HepG2 (cell line): Measurements from ENCODE around the gene RXFP2. TPM values are rescaled to one million over a fixed set of nuclear protein-coding genes. Genes with fewer than 3 reads are reported as not detected.

Experiments used
- ATAC-seq: fragments of 200-7000 bp; cut with Tn5 transposase; 3 replicates; pipeline ENCODE4 v1.9.1; 2020; ENCODE audit warnings: mild to moderate bottlenecking, moderate library complexity
- BruUV-seq: library from RNA; stranded (reverse); fragments of 400-500 nt; replicated peaks from 2 replicates; lab custom pipeline; 2021; lab: Mats Ljungman, UMichigan
- CTCF ChIA-PET: fragments of 300-600 bp; formaldehyde crosslinking; extraction: SDS; loops from one replicate; lab custom pipeline; 2021; ENCODE audit warnings: low total read pairs, inconsistent platforms, low intra/inter-chr PET ratio; lab: Yijun Ruan, JAX
- POLR2A ChIA-PET: fragments of 350-600 bp; sonication (Branson Sonifier 250); formaldehyde crosslinking; loops from one replicate; lab custom pipeline; 2020; ENCODE audit warnings: antibody characterized with exemption, inconsistent platforms; lab: Yijun Ruan, JAX
- DNase-seq: peaks from one replicate; pipeline ENCODE4 v3.0.0-alpha.2; 2015; ENCODE audit warnings: low spot score
- FAIRE-seq: peaks from 3 replicates; lab custom pipeline; 2011; peaks lifted over from hg19 to GRCh38; lab: Jason Lieb, UNC
- H2AFZ ChIP-seq: one replicate; pipeline ENCODE4 v1.6.1; 2011; ENCODE audit warnings: low read length, inconsistent platforms
- H3K27ac ChIP-seq: fragments of 300-600 bp; 3 replicates; pipeline ENCODE4 v1.8.0; 2011; ENCODE audit warnings: mixed run types, mild to moderate bottlenecking, mixed read lengths, low read length, inconsistent platforms; ENCODE audit not compliant: insufficient read depth; ENCODE audit errors: extremely low read length
- H3K27me3 ChIP-seq, 2 experiments: fragments of 200-600 bp in 1 of 2; 2 replicates in 1 of 2; 3 replicates in 1 of 2; pipeline versions ENCODE4 v1.6.0 to v1.8.0; 2011; ENCODE audit warnings: low read length in 2 of 2, mild to moderate bottlenecking in 2 of 2, moderate library complexity in 2 of 2, inconsistent platforms in 1 of 2; ENCODE audit not compliant: insufficient read depth in 2 of 2, control insufficient read depth in 1 of 2
- H3K36me3 ChIP-seq, 2 experiments: fragments of 200-600 bp in 1 of 2; replicated peaks in 1 of 2; 2 replicates in 1 of 2; 3 replicates in 1 of 2; pipeline versions ENCODE4 v1.5.1 to v1.8.0; 2011; ENCODE audit warnings: low read length in 2 of 2, inconsistent platforms in 1 of 2; ENCODE audit not compliant: insufficient read depth in 2 of 2, control insufficient read depth in 1 of 2
- H3K4me1 ChIP-seq: 2 replicates; pipeline ENCODE4 v1.5.1; 2012; ENCODE audit warnings: low read length, inconsistent platforms; ENCODE audit not compliant: insufficient read depth
- H3K4me2 ChIP-seq: 2 replicates; pipeline ENCODE4 v1.6.0; 2011; ENCODE audit warnings: low read depth, low read length, inconsistent platforms
- H3K4me3 ChIP-seq, 3 experiments: fragments of 200-600 bp in 1 of 3; sonication (generic), shearing (Covaris generic) in 1 of 3; replicated peaks in 1 of 3; 2 replicates each; pipeline ENCODE4 v1.5.1; 2011 to 2016; ENCODE audit warnings: low read length in 3 of 3, inconsistent platforms in 2 of 3, low read depth in 2 of 3, mild to moderate bottlenecking in 2 of 3, control low read depth in 1 of 3, mixed read lengths in 1 of 3; ENCODE audit not compliant: insufficient read depth in 1 of 3
- H3K79me2 ChIP-seq: one replicate; pipeline ENCODE4 v1.6.1; 2011; ENCODE audit warnings: low read length, inconsistent platforms; ENCODE audit not compliant: insufficient read depth
- H3K9ac ChIP-seq: 2 replicates; pipeline ENCODE4 v1.6.0; 2011; ENCODE audit warnings: mild to moderate bottlenecking, low read depth, low read length, inconsistent platforms; ENCODE audit not compliant: insufficient read depth
- H3K9me3 ChIP-seq: 2 replicates; pipeline ENCODE4 v1.5.1; 2012; ENCODE audit warnings: mild to moderate bottlenecking, low read length
- H4K20me1 ChIP-seq: 2 replicates; pipeline ENCODE4 v1.6.0; 2011; ENCODE audit warnings: inconsistent platforms, mild to moderate bottlenecking, low read length, moderate library complexity; ENCODE audit not compliant: insufficient read depth
- BHLHE40 ChIP-seq: IDR thresholded peaks from 2 replicates; pipeline ENCODE4 v1.6.1; 2011; ENCODE audit warnings: low read length, improper control_type of control experiment
- CREM ChIP-seq, 2 experiments: sonication (generic) in 1 of 2; formaldehyde crosslinking in 1 of 2; IDR thresholded peaks; 2 replicates each; pipeline versions ENCODE4 v1.4.0 to v1.6.1; 2016 to 2020; ENCODE audit warnings: antibody characterized with exemption in 1 of 2, mild to moderate bottlenecking in 1 of 2, missing genetic modification reagents in 1 of 2
- HDAC6 ChIP-seq: fragments of 200-600 bp; sonication (generic); IDR thresholded peaks from 2 replicates; pipeline ENCODE4 v1.7.0; 2017; ENCODE audit warnings: mild to moderate bottlenecking, antibody characterized with exemption, low read length, low read depth
- KDM2A ChIP-seq: sonication (generic); formaldehyde crosslinking; IDR thresholded peaks from 2 replicates; pipeline ENCODE4 v1.4.0; 2020; ENCODE audit warnings: low read depth, missing genetic modification reagents, borderline replicate concordance
- MXD4 ChIP-seq: IDR thresholded peaks from 2 replicates; pipeline ENCODE4 v1.6.1; 2016; ENCODE audit warnings: mild to moderate bottlenecking, missing biosample characterization, missing genetic modification reagents
- NR1H2 ChIP-seq: sonication (generic); formaldehyde crosslinking; IDR thresholded peaks from 2 replicates; pipeline ENCODE4 v1.8.1; 2022; ENCODE audit warnings: low read depth, missing genetic modification reagents, borderline replicate concordance
- PCBP2 ChIP-seq: fragments of 200-400 bp; formaldehyde crosslinking; optimal IDR thresholded peaks from 2 replicates; pipeline ENCODE3; 2018; ENCODE audit warnings: low read length, low read depth; ENCODE audit not compliant: poor library complexity, severe bottlenecking
- POGZ ChIP-seq: sonication (generic); formaldehyde crosslinking; IDR thresholded peaks from 2 replicates; pipeline ENCODE4 v1.4.0; 2020; ENCODE audit warnings: mild to moderate bottlenecking, missing genetic modification reagents
- PPARG ChIP-seq: conservative IDR thresholded peaks from 2 replicates; pipeline ENCODE4 v1.6.1; 2016; ENCODE audit warnings: missing biosample characterization, missing genetic modification reagents
- RFXAP ChIP-seq: sonication (generic); formaldehyde crosslinking; IDR thresholded peaks from 2 replicates; pipeline ENCODE4 v1.4.0; 2020; ENCODE audit warnings: missing genetic modification reagents, borderline replicate concordance
- SMARCC2 ChIP-seq: fragments of 450-650 bp; IDR thresholded peaks from 2 replicates; pipeline ENCODE4 v1.6.1; 2017; ENCODE audit warnings: antibody characterized with exemption, mild to moderate bottlenecking
- SSRP1 ChIP-seq: IDR thresholded peaks from 2 replicates; pipeline ENCODE4 v1.6.1; 2016; ENCODE audit warnings: control low read depth
- TBP ChIP-seq: sonication (generic); formaldehyde crosslinking; IDR thresholded peaks from 2 replicates; pipeline ENCODE4 v1.5.0; 2020; ENCODE audit warnings: missing genetic modification reagents
- ZNF20 ChIP-seq: sonication (generic); formaldehyde crosslinking; IDR thresholded peaks from 2 replicates; pipeline ENCODE4 v1.4.0; 2020; ENCODE audit warnings: mild to moderate bottlenecking, moderate library complexity, missing genetic modification reagents
- ZNF570 ChIP-seq: sonication (generic); formaldehyde crosslinking; IDR thresholded peaks from 2 replicates; pipeline ENCODE4 v1.4.0; 2020; ENCODE audit warnings: mild to moderate bottlenecking, missing genetic modification reagents, borderline replicate concordance
- WGBS: methylation state at CpG from one replicate; pipeline ENCODE4 v1.1.6; 2017; ENCODE audit warnings: low lambda C conversion rate; 5-methylcytosine and 5-hydroxymethylcytosine counted together
- in situ Hi-C: cut with HindIII; loops from 2 replicates; pipeline ENCODE4 v1.10.0; 2017; ENCODE audit warnings: low pct_unique_long_range_greater_than_20kb; ENCODE audit not compliant: extremely low pct_ligation_motif_present
- intact Hi-C: fragments of 100-400 bp; cut with micrococcal nuclease; formaldehyde crosslinking; loops from one replicate; pipeline ENCODE4 v1.10.0; 2022; ENCODE audit not compliant: unreplicated experiment
- polyA plus RNA-seq, 8 experiments: library from polyadenylated mRNA; depleted of rRNA in 3 of 8; stranded (reverse) in 7 of 8; unstranded in 1 of 8; fragments of >200 nt; fragmentation: Illumina TruSeq in 4 of 8; extraction: Trizol in 4 of 8; gene quantifications; 2 replicates each; pipeline versions ENCODE4 v1.2.1 to v1.2.3, GENCODE V29; 2011 to 2016; ENCODE audit warnings: low read depth in 4 of 8, missing spikeins in 1 of 8, mixed read lengths in 1 of 8; ENCODE audit not compliant: insufficient read depth in 1 of 8
- total RNA-seq, 5 experiments: library from RNA; depleted of rRNA; stranded (reverse); fragments of >200 nt; fragmentation: Illumina TruSeq; extraction: Trizol; gene quantifications; 2 replicates each; pipeline ENCODE4 v1.2.3, GENCODE V29; 2016; ENCODE audit warnings: low read depth in 1 of 5
- TF ChIP-seq, protein P1 (sequence below): sonication (generic); formaldehyde crosslinking; IDR thresholded peaks from 2 replicates; pipeline ENCODE4 v1.5.0; 2020; ENCODE audit warnings: mild to moderate bottlenecking, missing genetic modification reagents, borderline replicate concordance
- TF ChIP-seq, protein P2 (sequence below): sonication (generic); formaldehyde crosslinking; IDR thresholded peaks from 2 replicates; pipeline ENCODE4 v1.8.1; 2023; ENCODE audit warnings: mild to moderate bottlenecking, missing genetic modification reagents, borderline replicate concordance
- TF ChIP-seq, protein P3 (sequence below): sonication (generic); formaldehyde crosslinking; IDR thresholded peaks from 2 replicates; pipeline ENCODE4 v1.5.1; 2020; ENCODE audit warnings: mild to moderate bottlenecking, missing genetic modification reagents, borderline replicate concordance

Gene RXFP2
- total and polyA plus RNA-seq, 2 of the 13 experiments (the other 11 are each of a cell fraction or from before 2014, with no cell fraction given): not detected

DNA sequence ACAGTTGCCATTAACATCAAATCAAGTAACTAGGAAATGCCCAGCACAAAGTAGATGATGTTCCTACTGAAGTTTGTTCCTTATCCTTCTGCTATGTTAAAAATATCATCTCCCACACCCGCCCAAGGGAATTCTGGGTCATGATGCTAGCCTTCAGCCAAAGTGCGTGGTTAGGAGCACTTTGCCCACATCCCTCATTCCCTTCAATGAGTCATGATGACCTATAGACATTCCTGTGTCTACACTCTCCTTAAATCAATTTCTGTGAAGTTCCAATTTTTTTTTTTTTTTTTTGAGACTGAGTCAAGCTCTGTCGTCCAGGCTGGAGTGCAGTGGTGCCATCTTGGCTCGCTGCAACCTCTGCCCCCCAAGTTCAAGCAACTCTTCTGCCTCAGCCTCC, 17.0 kb downstream of the RXFP2 start (continued):
- TF ChIP-seq NR1H2 (CRISPR knock-in tag) (no peak), SSRP1 (CRISPR knock-in tag) (no peak), BHLHE40 (no peak), PPARG (CRISPR knock-in tag) (no peak)

DNA sequence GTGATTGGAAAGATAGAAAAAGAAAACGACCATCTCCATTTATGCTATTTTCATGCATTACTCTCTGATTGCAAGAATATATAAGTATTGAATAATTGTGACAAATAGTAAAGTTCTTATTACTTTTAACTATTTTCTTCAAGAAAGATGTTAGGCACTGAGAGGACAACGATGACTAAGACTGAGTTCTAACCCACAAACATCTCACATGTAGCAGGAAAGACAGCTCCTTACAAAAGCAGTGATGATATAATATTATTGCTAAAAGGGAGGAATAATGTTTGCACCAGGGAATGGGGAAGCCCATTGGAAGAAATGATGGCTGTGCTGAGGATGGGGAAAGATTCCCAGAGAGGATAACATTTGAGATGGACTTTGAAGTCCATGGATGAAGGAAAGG, 22.6 kb downstream of the RXFP2 start:
- no peak overlapping the region for H2AFZ ChIP-seq
- no peaks in the 10 kb centered on the region for H3K36me3 ChIP-seq
- ChIA-PET CTCF (no interaction called here), POLR2A (no interaction called here)
- H3K4me3 ChIP-seq: no peak overlapping the region
- FAIRE-seq (no peak), DNase-seq (no peak), ATAC-seq (no peak)
- H3K27me3 ChIP-seq: no peaks in the 10 kb centered on the region; a peak in 2 of 5 replicates
- H3K4me2 ChIP-seq: no peak overlapping the region
- H3K27ac ChIP-seq: no peak overlapping the region
- H3K9ac ChIP-seq: no peak overlapping the region
- intact Hi-C loops: no loop called here
- H3K4me1 ChIP-seq: no peaks in the 10 kb centered on the region
- BruUV-seq: no TSS peak
- no peaks in the 10 kb centered on the region for H3K79me2 ChIP-seq
- 0% methylated on average over 2 of the region's 2 CpGs for whole genome bisulfite sequencing
- in situ Hi-C loops: no loop called here
- H3K9me3 ChIP-seq: no peaks in the 10 kb centered on the region
- H4K20me1 ChIP-seq: no peaks in the 10 kb centered on the region
- TF ChIP-seq ZNF570: no peak
- no peak for TF ChIP-seq PCBP2
- TF ChIP-seq, protein P1, sequence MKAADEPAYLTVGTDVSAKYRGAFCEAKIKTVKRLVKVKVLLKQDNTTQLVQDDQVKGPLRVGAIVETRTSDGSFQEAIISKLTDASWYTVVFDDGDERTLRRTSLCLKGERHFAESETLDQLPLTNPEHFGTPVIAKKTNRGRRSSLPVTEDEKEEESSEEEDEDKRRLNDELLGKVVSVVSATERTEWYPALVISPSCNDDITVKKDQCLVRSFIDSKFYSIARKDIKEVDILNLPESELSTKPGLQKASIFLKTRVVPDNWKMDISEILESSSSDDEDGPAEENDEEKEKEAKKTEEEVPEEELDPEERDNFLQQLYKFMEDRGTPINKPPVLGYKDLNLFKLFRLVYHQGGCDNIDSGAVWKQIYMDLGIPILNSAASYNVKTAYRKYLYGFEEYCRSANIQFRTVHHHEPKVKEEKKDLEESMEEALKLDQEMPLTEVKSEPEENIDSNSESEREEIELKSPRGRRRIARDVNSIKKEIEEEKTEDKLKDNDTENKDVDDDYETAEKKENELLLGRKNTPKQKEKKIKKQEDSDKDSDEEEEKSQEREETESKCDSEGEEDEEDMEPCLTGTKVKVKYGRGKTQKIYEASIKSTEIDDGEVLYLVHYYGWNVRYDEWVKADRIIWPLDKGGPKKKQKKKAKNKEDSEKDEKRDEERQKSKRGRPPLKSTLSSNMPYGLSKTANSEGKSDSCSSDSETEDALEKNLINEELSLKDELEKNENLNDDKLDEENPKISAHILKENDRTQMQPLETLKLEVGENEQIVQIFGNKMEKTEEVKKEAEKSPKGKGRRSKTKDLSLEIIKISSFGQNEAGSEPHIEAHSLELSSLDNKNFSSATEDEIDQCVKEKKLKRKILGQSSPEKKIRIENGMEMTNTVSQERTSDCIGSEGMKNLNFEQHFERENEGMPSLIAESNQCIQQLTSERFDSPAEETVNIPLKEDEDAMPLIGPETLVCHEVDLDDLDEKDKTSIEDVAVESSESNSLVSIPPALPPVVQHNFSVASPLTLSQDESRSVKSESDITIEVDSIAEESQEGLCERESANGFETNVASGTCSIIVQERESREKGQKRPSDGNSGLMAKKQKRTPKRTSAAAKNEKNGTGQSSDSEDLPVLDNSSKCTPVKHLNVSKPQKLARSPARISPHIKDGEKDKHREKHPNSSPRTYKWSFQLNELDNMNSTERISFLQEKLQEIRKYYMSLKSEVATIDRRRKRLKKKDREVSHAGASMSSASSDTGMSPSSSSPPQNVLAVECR: no peak
- no peak for TF ChIP-seq ZNF20 (CRISPR knock-in tag)
- TF ChIP-seq RFXAP: no peak
- TF ChIP-seq POGZ (CRISPR knock-in tag): no peak
- TF ChIP-seq CREM (IDR thresholded peaks at IDR 0.05): no peak
- no peak for TF ChIP-seq CREM (CRISPR knock-in tag; IDR thresholded peaks at IDR 0.05)
- TF ChIP-seq, protein P2, sequence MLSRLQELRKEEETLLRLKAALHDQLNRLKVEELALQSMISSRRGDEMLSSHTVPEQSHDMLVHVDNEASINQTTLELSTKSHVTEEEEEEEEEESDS (CRISPR knock-in tag): no peak
- TF ChIP-seq HDAC6: no peak
- TF ChIP-seq TBP (CRISPR knock-in tag): no peak
- TF ChIP-seq SMARCC2: no peak
- no peak for TF ChIP-seq KDM2A (CRISPR knock-in tag)
- TF ChIP-seq, protein P3, sequence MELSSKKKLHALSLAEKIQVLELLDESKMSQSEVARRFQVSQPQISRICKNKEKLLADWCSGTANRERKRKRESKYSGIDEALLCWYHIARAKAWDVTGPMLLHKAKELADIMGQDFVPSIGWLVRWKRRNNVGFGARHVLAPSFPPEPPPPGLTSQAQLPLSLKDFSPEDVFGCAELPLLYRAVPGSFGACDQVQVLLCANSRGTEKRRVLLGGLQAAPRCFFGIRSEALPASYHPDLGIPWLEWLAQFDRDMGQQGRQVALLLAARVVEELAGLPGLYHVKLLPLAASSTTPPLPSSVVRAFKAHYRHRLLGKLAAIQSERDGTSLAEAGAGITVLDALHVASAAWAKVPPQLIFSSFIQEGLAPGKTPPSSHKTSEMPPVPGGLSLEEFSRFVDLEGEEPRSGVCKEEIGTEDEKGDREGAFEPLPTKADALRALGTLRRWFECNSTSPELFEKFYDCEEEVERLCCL (CRISPR knock-in tag): no peak
- TF ChIP-seq MXD4: no peak
